Measurements from ENCODE around the gene ABHD1.

ABHD1 gene

GRCh38 chr2:27136751-27137150, 13.1 kb downstream of the ABHD1 start:
- DNase-seq (ENCODE audit: low spot score), result no peak

- DNase-seq (ENCODE audit: low spot score), result no peak
Measured at GRCh38 chr2:27137322-27137935, 13.8 kb downstream of the ABHD1 start.

GRCh38 chr2:27138111-27138510, 14.5 kb downstream of the ABHD1 start:
- no peak for DNase-seq (ENCODE audit: low spot score)

GRCh38 chr2:27139310-27139709, 15.7 kb downstream of the ABHD1 start, which contains the start of gene PRR30:
Gene PRR30, minus strand, starts transcription at chr2:27139410. Its CDS starts 1,081 bp downstream, at chr2:27138329.
- DNase-seq (ENCODE audit: low spot score), result no peak

- no peak for DNase-seq (ENCODE audit: low spot score)
Measured at GRCh38 chr2:27143285-27143684, 19.7 kb downstream of the ABHD1 start.

- DNase-seq (ENCODE audit: low spot score), result no peak
Measured at GRCh38 chr2:27145682-27146081, 22.1 kb downstream of the ABHD1 start.

GRCh38 chr2:27147935-27148334, 24.3 kb downstream of the ABHD1 start:
- DNase-seq (ENCODE audit: low spot score), result no peak

GRCh38 chr2:27148801-27149439, 25.3 kb downstream of the ABHD1 start, which contains the start of gene TCF23:
Gene TCF23, plus strand, starts transcription at chr2:27149004. Its CDS starts 130 bp downstream, at chr2:27149134.
- DNase-seq (ENCODE audit: low spot score), result no peak

- DNase-seq (ENCODE audit: low spot score), result no peak
Measured at GRCh38 chr2:27149570-27150405, 26.2 kb downstream of the ABHD1 start.

GRCh38 chr2:27150639-27151230, 27.1 kb downstream of the ABHD1 start:
- no peak for DNase-seq (ENCODE audit: low spot score)

- DNase-seq (ENCODE audit: low spot score), result no peak
Measured at GRCh38 chr2:27152102-27152795, 28.6 kb downstream of the ABHD1 start.

GRCh38 chr2:27152796-27153464, 29.3 kb downstream of the ABHD1 start:
- no peak for DNase-seq (ENCODE audit: low spot score)

GRCh38 chr2:27154488-27154887, 30.9 kb downstream of the ABHD1 start:
- no peak for DNase-seq (ENCODE audit: low spot score)

- no peak for DNase-seq (ENCODE audit: low spot score)
Measured at GRCh38 chr2:27155069-27155520, 31.5 kb downstream of the ABHD1 start.

- DNase-seq (ENCODE audit: low spot score), result no peak
Measured at GRCh38 chr2:27158468-27158867, 34.9 kb downstream of the ABHD1 start.

- DNase-seq (ENCODE audit: low spot score), result no peak
Measured at GRCh38 chr2:27159271-27159670, 35.7 kb downstream of the ABHD1 start.

- no peak for DNase-seq (ENCODE audit: low spot score)
Measured at GRCh38 chr2:27160191-27160590, 36.6 kb downstream of the ABHD1 start.

GRCh38 chr2:27162151-27163121, 38.8 kb downstream of the ABHD1 start:
- no peak for DNase-seq (ENCODE audit: low spot score)

- no peak for DNase-seq (ENCODE audit: low spot score)
Measured at GRCh38 chr2:27164960-27165763, 41.5 kb downstream of the ABHD1 start.

Data from pons (tissue), 1 donor.